ENCODE results near the gene TRPM4. TPM values are rescaled to one million over a fixed set of nuclear protein-coding genes. Genes with fewer than 3 reads are reported as not detected.

TRPM4 gene
- total and polyA plus RNA-seq, 2 of the 13 experiments (the other 11 are each of a cell fraction or from before 2014, with no cell fraction given): 1.9 to 4.3 TPM

DNA sequence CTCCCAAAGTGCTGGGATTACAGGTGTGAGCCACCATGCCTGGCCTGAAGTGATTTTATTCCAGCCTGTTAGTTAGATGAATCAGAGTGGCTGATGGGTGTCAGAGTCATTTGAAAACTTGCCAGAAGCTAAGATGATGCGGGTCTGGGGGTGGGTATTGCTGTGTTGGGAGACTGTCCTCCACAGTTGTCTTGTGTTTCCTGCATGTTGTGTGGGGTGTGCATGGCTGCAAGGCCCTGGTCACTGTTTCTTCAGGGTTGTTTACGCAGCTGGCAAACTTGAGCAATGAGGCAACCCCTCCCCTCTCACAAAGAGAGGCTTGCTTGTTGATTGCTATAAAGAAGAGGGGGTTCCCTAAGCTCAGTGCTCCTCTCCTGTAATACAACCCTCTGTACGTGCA, 71.8 kb downstream of the TRPM4 start:
- 56% methylated on average over 3 of the region's 3 CpGs for WGBS (ENCODE audit: low lambda C conversion rate)
- Histone ChIP-seq H3K79me2 (ENCODE audit: insufficient read depth, low read length) (no peaks in the 10 kb centered on the region), H3K4me2 (ENCODE audit: low read depth, low read length) (no peak overlapping the region), H3K4me3 (replicated peaks in 1 of 3; ENCODE audit: insufficient read depth in 1 of 3, low read depth in 2 of 3, low read length in 3 of 3) (no peak overlapping the region), H3K27ac (ENCODE audit: extremely low read length, insufficient read depth, low read length) (no peak overlapping the region), H3K9ac (ENCODE audit: insufficient read depth, low read depth, low read length) (no peak overlapping the region), H3K4me1 (ENCODE audit: insufficient read depth, low read length) (peaks cover 10% of the 10 kb centered on the region), H4K20me1 (ENCODE audit: insufficient read depth, low read length) (no peaks in the 10 kb centered on the region), H2AFZ (ENCODE audit: low read length) (no peak overlapping the region), H3K9me3 (ENCODE audit: low read length) (no peaks in the 10 kb centered on the region), H3K36me3 (replicated peaks in 1 of 2; ENCODE audit: control insufficient read depth in 1 of 2, insufficient read depth in 2 of 2, low read length in 2 of 2) (no peaks in the 10 kb centered on the region), H3K27me3 (ENCODE audit: control insufficient read depth in 1 of 2, insufficient read depth in 2 of 2, low read length in 2 of 2) (no peaks in the 10 kb centered on the region)
- ATAC-seq (no peak), FAIRE-seq (no peak), DNase-seq (ENCODE audit: low spot score) (no peak)
- intact Hi-C loops (cut with micrococcal nuclease; ENCODE audit: unreplicated experiment) (no loop called here), in situ Hi-C loops (cut with HindIII; ENCODE audit: extremely low pct_ligation_motif_present, low pct_unique_long_range_greater_than_20kb) (no loop called here)
- TF ChIP-seq NR3C1 (CRISPR knock-in tag; IDR thresholded peaks at IDR 0.05): no peak
- TF ChIP-seq, protein P1, sequence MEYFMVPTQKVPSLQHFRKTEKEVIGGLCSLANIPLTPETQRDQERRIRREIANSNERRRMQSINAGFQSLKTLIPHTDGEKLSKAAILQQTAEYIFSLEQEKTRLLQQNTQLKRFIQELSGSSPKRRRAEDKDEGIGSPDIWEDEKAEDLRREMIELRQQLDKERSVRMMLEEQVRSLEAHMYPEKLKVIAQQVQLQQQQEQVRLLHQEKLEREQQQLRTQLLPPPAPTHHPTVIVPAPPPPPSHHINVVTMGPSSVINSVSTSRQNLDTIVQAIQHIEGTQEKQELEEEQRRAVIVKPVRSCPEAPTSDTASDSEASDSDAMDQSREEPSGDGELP (IDR thresholded peaks at IDR 0.05; ENCODE audit: borderline replicate concordance, low read depth): 0 out of 2 replicates have a peak, but pooled peaks have one; percentile 28
- CTCF ChIA-PET (ENCODE audit: low intra/inter-chr PET ratio, low total read pairs): no interaction called here
- BruUV-seq (replicated peaks): no TSS peak
- POLR2A ChIA-PET: no interaction called here

DNA sequence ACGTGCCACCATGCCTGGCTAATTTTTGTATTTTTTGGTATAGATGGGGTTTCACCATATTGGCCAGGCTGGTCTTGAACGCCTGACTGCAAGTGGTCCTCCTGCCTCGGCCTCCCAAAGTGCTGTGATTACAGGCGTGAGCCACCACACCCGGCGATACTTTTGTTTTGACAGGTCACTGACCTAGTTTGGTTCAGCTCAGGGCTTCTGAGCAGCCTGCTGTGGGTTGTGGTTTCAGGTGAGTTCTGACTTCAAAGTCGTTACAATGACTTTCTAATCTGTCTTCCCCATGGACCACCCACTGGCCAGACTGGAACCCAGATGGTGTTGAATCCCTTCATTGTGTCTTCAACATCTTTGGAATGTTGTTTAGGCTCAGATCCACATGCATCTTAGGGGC, 73.8 kb downstream of the TRPM4 start:
- H4K20me1 ChIP-seq (ENCODE audit: insufficient read depth, low read length): no peaks in the 10 kb centered on the region
- no peak overlapping the region for H3K27ac ChIP-seq (ENCODE audit: extremely low read length, insufficient read depth, low read length)
- 14% methylated on average over 6 of the region's 7 CpGs for WGBS (ENCODE audit: low lambda C conversion rate)
- ChIA-PET POLR2A (no interaction called here), CTCF (ENCODE audit: low intra/inter-chr PET ratio, low total read pairs) (no interaction called here)
- no peak overlapping the region for H2AFZ ChIP-seq (ENCODE audit: low read length)
- H3K4me3 ChIP-seq (replicated peaks in 1 of 3; ENCODE audit: insufficient read depth in 1 of 3, low read depth in 2 of 3, low read length in 3 of 3): no peak overlapping the region
- no peaks in the 10 kb centered on the region for H3K79me2 ChIP-seq (ENCODE audit: insufficient read depth, low read length)
- no TSS peak for BruUV-seq (replicated peaks)
- 0 out of 2 replicates have a peak, but pooled peaks cover under 1% of the 10 kb centered on the region for H3K4me1 ChIP-seq (ENCODE audit: insufficient read depth, low read length)
- no peaks in the 10 kb centered on the region for H3K36me3 ChIP-seq (replicated peaks in 1 of 2; ENCODE audit: control insufficient read depth in 1 of 2, insufficient read depth in 2 of 2, low read length in 2 of 2)
- no peak overlapping the region for H3K4me2 ChIP-seq (ENCODE audit: low read depth, low read length)
- no peaks in the 10 kb centered on the region for H3K9me3 ChIP-seq (ENCODE audit: low read length)
- FAIRE-seq: no peak
- in situ Hi-C loops (cut with HindIII; ENCODE audit: extremely low pct_ligation_motif_present, low pct_unique_long_range_greater_than_20kb): no loop called here
- peaks cover 0 to 2% of the 10 kb centered on the region in 2 experiments; a peak in 1 of 5 replicates for H3K27me3 ChIP-seq (ENCODE audit: control insufficient read depth in 1 of 2, insufficient read depth in 2 of 2, low read length in 2 of 2)
- intact Hi-C loops (cut with micrococcal nuclease; ENCODE audit: unreplicated experiment): no loop called here
- ATAC-seq: no peak
- TF ChIP-seq, protein P2, sequence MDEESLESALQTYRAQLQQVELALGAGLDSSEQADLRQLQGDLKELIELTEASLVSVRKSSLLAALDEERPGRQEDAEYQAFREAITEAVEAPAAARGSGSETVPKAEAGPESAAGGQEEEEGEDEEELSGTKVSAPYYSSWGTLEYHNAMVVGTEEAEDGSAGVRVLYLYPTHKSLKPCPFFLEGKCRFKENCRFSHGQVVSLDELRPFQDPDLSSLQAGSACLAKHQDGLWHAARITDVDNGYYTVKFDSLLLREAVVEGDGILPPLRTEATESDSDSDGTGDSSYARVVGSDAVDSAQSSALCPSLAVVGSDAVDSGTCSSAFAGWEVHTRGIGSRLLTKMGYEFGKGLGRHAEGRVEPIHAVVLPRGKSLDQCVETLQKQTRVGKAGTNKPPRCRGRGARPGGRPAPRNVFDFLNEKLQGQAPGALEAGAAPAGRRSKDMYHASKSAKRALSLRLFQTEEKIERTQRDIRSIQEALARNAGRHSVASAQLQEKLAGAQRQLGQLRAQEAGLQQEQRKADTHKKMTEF (CRISPR knock-in tag; IDR thresholded peaks at IDR 0.05): no peak
- TF ChIP-seq, protein P3, sequence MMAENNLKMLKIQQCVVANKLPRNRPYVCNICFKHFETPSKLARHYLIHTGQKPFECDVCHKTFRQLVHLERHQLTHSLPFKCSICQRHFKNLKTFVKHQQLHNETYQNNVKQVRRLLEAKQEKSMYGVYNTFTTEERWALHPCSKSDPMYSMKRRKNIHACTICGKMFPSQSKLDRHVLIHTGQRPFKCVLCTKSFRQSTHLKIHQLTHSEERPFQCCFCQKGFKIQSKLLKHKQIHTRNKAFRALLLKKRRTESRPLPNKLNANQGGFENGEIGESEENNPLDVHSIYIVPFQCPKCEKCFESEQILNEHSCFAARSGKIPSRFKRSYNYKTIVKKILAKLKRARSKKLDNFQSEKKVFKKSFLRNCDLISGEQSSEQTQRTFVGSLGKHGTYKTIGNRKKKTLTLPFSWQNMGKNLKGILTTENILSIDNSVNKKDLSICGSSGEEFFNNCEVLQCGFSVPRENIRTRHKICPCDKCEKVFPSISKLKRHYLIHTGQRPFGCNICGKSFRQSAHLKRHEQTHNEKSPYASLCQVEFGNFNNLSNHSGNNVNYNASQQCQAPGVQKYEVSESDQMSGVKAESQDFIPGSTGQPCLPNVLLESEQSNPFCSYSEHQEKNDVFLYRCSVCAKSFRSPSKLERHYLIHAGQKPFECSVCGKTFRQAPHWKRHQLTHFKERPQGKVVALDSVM (CRISPR knock-in tag; IDR thresholded peaks at IDR 0.05): peak; percentile 8; the same call in 1 of the 2 replicates
- H3K9ac ChIP-seq (ENCODE audit: insufficient read depth, low read depth, low read length): no peak overlapping the region
- DNase-seq (ENCODE audit: low spot score): no peak

Measured in HepG2 (cell line).